Activated T-cell treated with anti-CD3 and anti-CD28 coated beads for 48 hours (primary cell): ENCODE data around the gene TREX2.

Source experiments
- DNase-seq: peaks from one replicate; pipeline ENCODE4 v3.0.0-alpha.2; 2020; ENCODE audit warnings: low read depth

TREX2 gene

GRCh38 chrX:153434801-153435200 lies 11.1 kb downstream of the TREX2 start:
- DNase-seq = no peak

- DNase-seq = no peak
Measured at GRCh38 chrX:153433781-153434285, 12.0 kb downstream of the TREX2 start.

- no peak for DNase-seq
Measured at GRCh38 chrX:153433161-153433680, 12.6 kb downstream of the TREX2 start.

- DNase-seq = no peak
Measured at GRCh38 chrX:153430796-153431195, 15.1 kb downstream of the TREX2 start.

- DNase-seq = no peak
Measured at GRCh38 chrX:153426204-153426603, 19.7 kb downstream of the TREX2 start.

GRCh38 chrX:153423652-153424051 lies 22.2 kb downstream of the TREX2 start:
- DNase-seq = no peak

GRCh38 chrX:153421856-153422255 lies 24.0 kb downstream of the TREX2 start:
- DNase-seq = no peak

- no peak for DNase-seq
Measured at GRCh38 chrX:153420851-153421599, 24.8 kb downstream of the TREX2 start.

- no peak for DNase-seq
Measured at GRCh38 chrX:153417637-153418036, 28.2 kb downstream of the TREX2 start.

GRCh38 chrX:153416781-153417450 lies 28.9 kb downstream of the TREX2 start:
- no peak for DNase-seq

GRCh38 chrX:153414856-153415510 lies 30.9 kb downstream of the TREX2 start:
- DNase-seq = no peak

GRCh38 chrX:153413731-153414130 lies 32.1 kb downstream of the TREX2 start:
- no peak for DNase-seq

GRCh38 chrX:153412746-153413720 lies 32.8 kb downstream of the TREX2 start:
- no peak for DNase-seq

- no peak for DNase-seq
Measured at GRCh38 chrX:153411988-153412574, 33.8 kb downstream of the TREX2 start.

- peak; percentile 3 for DNase-seq
Measured at GRCh38 chrX:153411255-153411987, 34.4 kb downstream of the TREX2 start, which contains the start of gene ZFP92. Gene ZFP92 (plus strand): TSS chrX:153411472. CDS start chrX:153418323, 6,851 bp downstream.

- no peak for DNase-seq
Measured at GRCh38 chrX:153410888-153411254, 35.0 kb downstream of the TREX2 start.

- no peak for DNase-seq
Measured at GRCh38 chrX:153410373-153410772, 35.5 kb downstream of the TREX2 start.

GRCh38 chrX:153409414-153410101 lies 36.3 kb downstream of the TREX2 start:
- no peak for DNase-seq

GRCh38 chrX:153408871-153409351 lies 36.9 kb downstream of the TREX2 start:
- no peak for DNase-seq
